Measurements from ENCODE around the gene BNIPL.
A peak's percentile ranks its signal among the peaks of the same experiment; 100 is the strongest.

BNIPL gene

GRCh38 chr1:151059109-151060006 lies 23.0 kb downstream of the BNIPL start, which contains the start of gene CDC42SE1:
Gene CDC42SE1, minus strand, starts transcription at chr1:151059622. Its CDS starts 3,892 bp downstream, at chr1:151055730.
- DNase-seq = peak; percentile 87

DNA sequence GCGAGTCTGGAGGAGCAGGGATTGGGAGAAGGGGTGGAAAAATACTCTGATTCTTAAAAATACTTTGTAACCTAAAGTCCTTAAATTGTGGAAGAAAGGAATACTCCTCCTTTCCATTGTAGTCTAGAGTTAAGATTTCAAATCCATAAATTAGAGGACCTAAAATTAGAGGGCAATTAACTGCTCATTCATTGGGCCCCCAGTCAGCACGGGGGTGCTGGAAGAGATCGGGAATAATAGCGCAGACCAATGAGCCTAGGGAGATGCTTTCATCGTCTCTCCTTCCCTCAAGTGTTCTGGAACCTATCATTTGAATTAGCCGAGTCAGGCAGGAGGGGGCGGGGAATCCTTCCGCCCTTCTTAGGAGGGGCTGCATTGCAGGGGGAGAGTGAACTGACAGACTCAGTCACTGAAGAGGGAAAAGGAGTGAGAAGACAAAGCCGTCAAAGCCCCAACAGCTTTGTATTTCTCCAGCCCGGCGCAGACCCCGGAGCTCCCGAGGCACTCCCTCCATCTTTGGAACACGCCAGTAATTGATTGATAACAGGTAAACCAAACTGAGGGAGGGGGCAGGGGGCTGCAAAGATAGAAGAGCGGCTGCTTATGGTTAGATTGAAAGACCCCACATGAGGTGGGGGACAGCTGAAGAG lies 23.7 kb downstream of the BNIPL start, which contains the start of gene MLLT11:
TSS of gene MLLT11 (plus strand) at position 391 of the 650 bp plus-strand sequence. CDS start 6,828 bp downstream, outside the sequence.
- DNase-seq = no peak

DNA sequence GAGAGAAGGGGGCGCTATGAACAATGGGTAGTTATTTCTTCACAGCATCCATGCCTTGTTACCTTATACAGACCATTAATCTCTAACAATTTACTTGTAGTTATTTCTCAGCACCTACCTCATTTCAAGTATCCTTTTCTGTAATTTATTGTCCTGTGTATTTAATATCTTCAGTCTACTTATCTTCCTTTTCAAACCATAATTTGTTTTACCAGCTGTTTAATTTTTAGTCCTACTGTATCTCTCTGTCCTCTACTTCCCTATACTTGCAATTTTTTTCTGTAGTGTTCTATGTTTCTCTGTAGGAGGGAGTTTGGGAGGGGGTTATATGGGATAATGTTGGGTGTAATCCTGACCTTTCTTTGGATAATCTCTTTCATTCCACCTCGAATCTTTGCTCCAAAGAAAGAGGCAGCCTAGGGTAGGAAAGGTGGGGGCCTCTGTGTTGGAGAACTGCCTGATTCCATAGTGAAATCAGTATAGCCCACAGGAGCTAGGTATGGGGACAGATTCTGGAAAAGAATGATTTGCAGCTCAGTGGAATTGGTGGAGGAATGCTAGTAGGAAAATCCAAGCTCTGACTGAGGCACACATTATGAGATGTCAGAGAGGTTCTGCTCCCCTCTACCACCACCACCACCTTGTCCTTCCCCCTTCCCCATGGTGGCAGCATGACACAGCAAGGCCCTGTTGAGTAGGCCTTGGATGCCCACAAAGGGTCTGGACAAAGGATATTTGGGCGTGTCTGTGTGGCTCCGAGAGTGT lies 24.5 kb downstream of the BNIPL start:
- DNase-seq = no peak

- DNase-seq = no peak
Observed at GRCh38 chr1:151061704-151062103, 25.3 kb downstream of the BNIPL start.

DNA sequence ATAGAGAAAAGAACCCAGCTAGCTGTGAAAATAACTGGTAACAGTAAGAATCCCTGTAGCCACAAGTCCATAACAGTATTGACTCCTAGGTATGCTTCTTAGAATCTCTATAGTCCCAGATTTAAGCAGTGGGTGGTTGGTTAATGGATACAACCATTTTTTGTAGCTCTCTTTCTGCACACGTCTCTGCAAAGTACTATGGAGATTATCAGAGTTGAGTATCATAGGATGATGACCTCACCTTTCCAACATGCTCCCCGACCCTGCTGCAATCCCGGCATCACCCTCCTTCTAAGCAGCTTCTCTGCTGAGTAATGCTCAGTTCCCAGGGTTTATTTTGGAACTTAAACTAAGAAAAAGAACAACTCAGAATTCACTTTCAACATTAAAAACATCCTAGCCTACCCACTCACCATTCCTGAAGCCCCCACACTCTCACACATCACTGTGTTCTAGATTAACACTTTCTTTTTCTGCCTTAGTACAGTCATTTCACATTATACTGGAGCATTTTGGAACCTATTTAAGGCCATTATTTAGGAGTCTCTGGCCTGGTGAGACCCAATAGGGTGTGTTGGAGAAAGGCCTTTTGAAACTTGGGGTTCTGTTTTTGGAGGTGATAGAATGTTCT lies 26.5 kb downstream of the BNIPL start:
- DNase-seq = peak; percentile 60

DNA sequence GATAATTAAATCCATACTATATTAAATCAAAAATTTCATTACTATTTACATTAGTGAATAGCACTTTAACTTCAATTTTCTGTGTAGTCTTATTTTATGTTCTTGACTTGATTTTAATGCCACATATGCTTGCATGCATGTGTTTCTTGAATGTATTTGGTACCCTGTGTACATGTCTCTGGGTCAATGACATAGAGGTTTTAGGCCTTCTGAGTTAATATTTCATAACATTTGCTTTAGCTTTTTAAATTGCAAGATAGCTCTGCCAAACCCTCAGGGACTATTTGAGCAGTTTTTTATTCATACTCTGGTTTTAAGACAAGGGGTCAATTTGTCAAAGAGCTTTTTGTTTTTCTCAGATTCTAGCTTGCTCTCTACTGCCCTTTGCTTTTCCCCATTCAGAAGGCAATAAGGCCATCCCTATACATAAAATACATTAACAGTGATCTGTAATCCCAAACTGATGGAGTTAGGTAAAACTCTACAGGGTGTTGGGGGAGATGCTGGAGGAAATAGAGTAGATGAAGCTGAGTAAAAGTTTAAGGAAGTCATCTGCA lies 28.8 kb downstream of the BNIPL start:
- no peak for DNase-seq

DNA sequence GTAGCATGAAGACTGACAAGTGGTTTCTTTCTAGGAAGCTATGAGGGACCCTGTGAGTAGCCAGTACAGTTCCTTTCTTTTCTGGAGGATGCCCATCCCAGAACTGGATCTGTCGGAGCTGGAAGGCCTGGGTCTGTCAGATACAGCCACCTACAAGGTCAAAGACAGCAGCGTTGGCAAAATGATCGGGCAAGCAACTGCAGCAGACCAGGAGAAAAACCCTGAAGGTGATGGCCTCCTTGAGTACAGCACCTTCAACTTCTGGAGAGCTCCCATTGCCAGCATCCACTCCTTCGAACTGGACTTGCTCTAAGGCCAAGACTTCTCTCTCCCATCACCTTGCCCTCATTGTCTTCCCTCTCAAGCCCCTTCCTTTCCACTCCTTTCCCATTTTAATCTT lies 30.8 kb downstream of the BNIPL start:
- no peak for DNase-seq

DNA sequence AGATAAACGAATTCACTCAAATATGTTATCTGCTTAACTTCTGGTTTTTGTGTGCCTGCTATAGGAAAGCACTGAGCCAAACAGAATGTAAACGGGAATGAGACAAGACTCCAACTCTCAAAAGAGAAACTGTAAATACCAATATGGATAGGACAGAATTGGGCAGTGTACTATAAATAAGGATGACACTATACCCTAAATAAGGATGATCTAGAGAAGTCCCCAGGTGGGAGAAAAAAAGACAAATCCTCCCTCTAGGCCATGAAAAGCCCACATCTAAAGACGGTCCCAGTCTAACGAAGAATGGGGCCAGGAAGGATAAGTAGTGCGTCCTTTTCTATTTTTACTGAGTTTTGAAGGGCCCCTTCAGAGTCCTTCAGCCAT lies 32.7 kb downstream of the BNIPL start:
- DNase-seq = no peak

DNA sequence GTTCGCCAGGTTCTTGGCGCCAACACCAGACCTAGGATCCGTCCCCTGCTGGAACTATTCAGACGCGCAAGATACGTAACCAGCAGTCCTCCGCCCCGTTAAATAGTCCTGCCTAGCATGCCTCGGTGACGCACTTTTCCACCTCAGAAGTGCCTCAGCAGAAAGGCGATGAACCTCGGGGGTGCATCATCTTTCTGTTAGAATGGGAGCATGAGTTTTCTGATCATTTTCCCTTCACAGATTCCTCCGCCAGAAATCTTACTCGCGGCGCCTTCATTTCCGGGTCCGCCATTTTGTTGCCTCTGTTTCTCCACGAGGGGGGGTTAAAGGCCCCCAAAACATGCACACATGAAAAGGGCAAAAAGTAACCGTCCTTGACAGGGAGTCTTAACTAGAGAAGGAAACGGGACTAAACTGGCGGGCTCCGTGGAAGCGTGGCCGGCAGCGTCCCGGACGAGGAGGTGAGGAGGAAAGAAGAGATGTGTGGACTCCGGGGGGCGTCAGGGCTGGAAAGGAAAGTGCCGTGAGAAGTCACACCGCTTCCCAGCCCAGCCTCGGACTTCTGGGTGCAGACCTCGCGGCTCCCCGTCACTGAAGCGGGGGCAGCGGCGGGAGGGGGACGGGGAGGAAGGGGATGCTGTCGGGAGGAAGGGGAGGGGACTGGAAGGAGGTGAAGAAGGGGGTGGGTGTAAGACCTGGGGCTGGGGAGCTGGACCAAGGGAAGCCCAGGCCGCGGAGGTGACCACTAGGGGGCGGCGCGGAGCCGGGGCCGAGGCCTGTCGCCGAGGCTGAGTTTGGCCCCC lies 34.3 kb downstream of the BNIPL start, which contains the start of gene GABPB2:
TSS of gene GABPB2 (plus strand) at position 288 of the 803 bp plus-strand sequence. CDS start 17,429 bp downstream, outside the sequence.
- peak; percentile 83 for DNase-seq

GRCh38 chr1:151072224-151072623 lies 35.8 kb downstream of the BNIPL start:
- DNase-seq = no peak

DNA sequence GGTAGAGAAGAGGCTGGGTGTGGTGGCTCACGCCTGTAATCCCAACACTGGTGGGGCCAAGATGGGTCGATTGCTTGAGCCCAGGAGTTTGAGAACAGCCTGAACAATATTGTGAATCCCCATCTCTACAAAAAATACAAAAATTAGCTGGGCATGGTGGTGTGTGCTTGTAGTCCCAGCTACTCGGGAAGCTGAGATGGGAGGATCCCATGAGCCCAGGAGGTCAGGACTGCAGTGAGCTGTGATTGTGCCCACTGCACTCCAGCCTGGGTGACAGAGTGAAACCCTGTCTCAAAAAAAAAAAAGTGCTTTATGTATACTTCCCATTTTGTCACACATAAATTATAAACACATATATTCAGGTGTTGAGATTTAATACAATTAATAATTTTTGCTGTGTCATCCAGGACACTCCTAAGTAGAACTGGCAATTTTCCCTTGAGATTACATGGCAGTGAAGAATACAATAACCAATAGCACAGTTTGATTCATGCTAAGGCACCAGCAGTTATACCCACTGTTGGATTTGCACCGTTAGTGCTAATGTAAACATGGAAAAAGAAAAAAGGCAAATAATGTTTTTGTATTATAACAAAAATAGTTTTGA lies 49.7 kb downstream of the BNIPL start:
- DNase-seq = no peak
